HL-60 (cell line): ENCODE results near the gene CACNA1E.

Experiments used
- DNase-seq, 2 experiments: peaks; one replicate each; pipeline ENCODE4 v3.0.0-alpha.2; 2010 to 2020; ENCODE audit warnings: low read depth in 1 of 2, low spot score in 1 of 2
- H3K27ac ChIP-seq: fragments of 250-450 bp; sonication (Bioruptor Pico); replicated peaks from 2 replicates; pipeline ENCODE4 v1.5.1; 2020; ENCODE audit warnings: mild to moderate bottlenecking, moderate library complexity
- H3K27me3 ChIP-seq: fragments of 250-450 bp; sonication (Bioruptor Pico); 2 replicates; pipeline ENCODE4 v1.5.1; 2021; ENCODE audit warnings: mild to moderate bottlenecking, moderate library complexity; ENCODE audit not compliant: insufficient read depth, poor library complexity, severe bottlenecking
- H3K4me3 ChIP-seq: replicated peaks from 2 replicates; pipeline ENCODE4 v1.5.1; 2011; ENCODE audit warnings: mild to moderate bottlenecking, control low read depth, low read length; ENCODE audit not compliant: insufficient read depth
- CTCF ChIP-seq: IDR thresholded peaks from one replicate; pipeline ENCODE4 v1.5.1; 2011; ENCODE audit warnings: low read length, control low read depth, inconsistent platforms; ENCODE audit not compliant: insufficient read depth
- GABPA ChIP-seq: IDR thresholded peaks from 2 replicates; pipeline ENCODE4 v1.6.1; 2012; ENCODE audit warnings: low read depth
- POLR2AphosphoS5 ChIP-seq: IDR thresholded peaks from 2 replicates; pipeline ENCODE4 v1.6.1; 2012; ENCODE audit warnings: low read depth
- REST ChIP-seq: IDR thresholded peaks from 2 replicates; pipeline ENCODE4 v1.6.1; 2012; ENCODE audit warnings: low read depth; ENCODE audit not compliant: insufficient replicate concordance
- SPI1 ChIP-seq: IDR thresholded peaks from 2 replicates; pipeline ENCODE4 v1.6.1; 2012; ENCODE audit warnings: low read depth, mild to moderate bottlenecking, borderline replicate concordance

The CACNA1E gene

GRCh38 chr1:181593042-181593441 is 109.7 kb downstream of the CACNA1E start:
- no peak for DNase-seq
- TF ChIP-seq CTCF = no peak
- no peak for TF ChIP-seq POLR2AphosphoS5
- H3K4me3 ChIP-seq = no peak overlapping the region

DNA sequence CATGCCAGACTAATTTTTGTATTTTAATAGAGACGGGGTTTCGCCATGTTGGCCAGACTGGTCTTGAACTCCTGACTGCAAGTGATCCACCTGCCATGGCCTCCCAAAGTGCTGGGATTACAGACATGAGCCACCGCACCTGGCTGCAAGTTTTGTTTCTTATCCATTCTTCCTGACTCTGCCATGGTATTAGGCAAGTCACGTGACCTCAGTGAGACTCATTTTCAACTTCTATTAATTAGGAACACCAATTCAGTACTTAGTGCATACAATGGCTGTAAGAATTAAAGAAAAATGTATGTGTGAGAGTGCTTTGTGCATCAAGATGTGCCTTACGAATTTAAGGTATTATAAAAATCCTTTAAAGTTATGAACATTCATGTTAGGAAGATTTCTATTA is 111.2 kb downstream of the CACNA1E start:
- DNase-seq = no peak
- Histone ChIP-seq H3K4me3 (no peak overlapping the region), H3K27me3 (no peaks in the 10 kb centered on the region), H3K27ac (no peak overlapping the region)
- no peak for TF ChIP-seq REST
- no peak for TF ChIP-seq CTCF
- TF ChIP-seq GABPA = no peak
- no peak for TF ChIP-seq POLR2AphosphoS5

More at GRCh38 chr1:181593042-181593441, 109.7 kb downstream of the CACNA1E start:
- Histone ChIP-seq H3K27ac (no peak overlapping the region), H3K27me3 (no peaks in the 10 kb centered on the region)

- TF ChIP-seq GABPA (no peak), CTCF (no peak), SPI1 (no peak), REST (no peak), POLR2AphosphoS5 (no peak)
- Histone ChIP-seq H3K27me3 (no peaks in the 10 kb centered on the region), H3K27ac (no peak overlapping the region), H3K4me3 (no peak overlapping the region)
- DNase-seq = no peak
Measured at GRCh38 chr1:181595234-181595633, 111.9 kb downstream of the CACNA1E start.

- Histone ChIP-seq H3K27me3 (no peaks in the 10 kb centered on the region), H3K4me3 (no peak overlapping the region), H3K27ac (no peak overlapping the region)
- DNase-seq = no peak
- TF ChIP-seq SPI1 (no peak), CTCF (no peak), GABPA (no peak), REST (no peak), POLR2AphosphoS5 (no peak)
Measured at GRCh38 chr1:181601186-181601950, 118.1 kb downstream of the CACNA1E start.
